ACC112 (cell line): ENCODE results near the gene FAM151B.

Source experiments
- H2AFZ ChIP-seq: fragments of 200-600 bp; sonication (generic); one replicate; pipeline ENCODE4 v1.6.0; 2017; ENCODE audit warnings: antibody characterized with exemption, low read length; ENCODE audit not compliant: unreplicated experiment
- H3K27ac ChIP-seq: fragments of 200-600 bp; sonication (generic); 2 replicates; pipeline ENCODE4 v1.5.1; 2014; ENCODE audit warnings: low read depth, mild to moderate bottlenecking, antibody characterized with exemption, low read length, moderate library complexity
- H3K27me3 ChIP-seq: fragments of 200-600 bp; sonication (generic); 2 replicates; pipeline ENCODE4 v1.6.1; 2014; ENCODE audit warnings: mild to moderate bottlenecking, antibody characterized with exemption, low read length, moderate library complexity, mixed read lengths; ENCODE audit not compliant: insufficient read depth
- H3K36me3 ChIP-seq: fragments of 200-600 bp; sonication (generic); 2 replicates; pipeline ENCODE4 v1.6.1; 2016; ENCODE audit warnings: mild to moderate bottlenecking, antibody characterized with exemption, low read length, moderate library complexity, mixed read lengths; ENCODE audit not compliant: insufficient read depth
- H3K4me1 ChIP-seq: fragments of 200-600 bp; sonication (generic); one replicate; pipeline ENCODE4 v1.6.1; 2016; ENCODE audit warnings: low read length, mixed read lengths; ENCODE audit not compliant: insufficient read depth, unreplicated experiment, control insufficient read depth
- H3K4me3 ChIP-seq: fragments of 200-600 bp; sonication (generic); 2 replicates; pipeline ENCODE4 v1.5.1; 2014; ENCODE audit warnings: mild to moderate bottlenecking, low read depth, low read length
- H3K79me2 ChIP-seq: fragments of 200-600 bp; sonication (generic); one replicate; pipeline ENCODE4 v1.6.0; 2016; ENCODE audit warnings: low read length; ENCODE audit not compliant: control insufficient read depth, unreplicated experiment, insufficient read depth

The FAM151B gene

GRCh38 chr5:80503641-80504040, 15.7 kb downstream of the FAM151B start:
- H2AFZ ChIP-seq, result no peak overlapping the region

GRCh38 chr5:80504833-80505232, 16.9 kb downstream of the FAM151B start:
- no peak overlapping the region for H3K27ac ChIP-seq
- no peak overlapping the region for H2AFZ ChIP-seq

More at GRCh38 chr5:80503641-80504040, 15.7 kb downstream of the FAM151B start:
- Histone ChIP-seq H3K27ac (no peak overlapping the region), H3K27me3 (no peaks in the 10 kb centered on the region), H3K4me3 (no peak overlapping the region), H3K79me2 (no peaks in the 10 kb centered on the region), H3K36me3 (no peaks in the 10 kb centered on the region), H3K4me1 (no peaks in the 10 kb centered on the region)

GRCh38 chr5:80507663-80508062, 19.8 kb downstream of the FAM151B start:
- Histone ChIP-seq H3K36me3 (no peaks in the 10 kb centered on the region), H2AFZ (no peak overlapping the region), H3K79me2 (no peaks in the 10 kb centered on the region), H3K27ac (no peak overlapping the region), H3K4me1 (no peaks in the 10 kb centered on the region), H3K27me3 (no peaks in the 10 kb centered on the region), H3K4me3 (no peak overlapping the region)

More at GRCh38 chr5:80504833-80505232, 16.9 kb downstream of the FAM151B start:
- Histone ChIP-seq H3K4me1 (no peaks in the 10 kb centered on the region), H3K36me3 (no peaks in the 10 kb centered on the region), H3K79me2 (no peaks in the 10 kb centered on the region), H3K4me3 (no peak overlapping the region), H3K27me3 (no peaks in the 10 kb centered on the region)

- H2AFZ ChIP-seq, result no peak overlapping the region
- H3K4me3 ChIP-seq, result no peak overlapping the region
- H3K4me1 ChIP-seq, result no peaks in the 10 kb centered on the region
- no peak overlapping the region for H3K27ac ChIP-seq
- H3K27me3 ChIP-seq, result no peaks in the 10 kb centered on the region
- no peaks in the 10 kb centered on the region for H3K36me3 ChIP-seq
- H3K79me2 ChIP-seq, result no peaks in the 10 kb centered on the region
Measured at GRCh38 chr5:80508844-80509243, 20.9 kb downstream of the FAM151B start.

- H3K27me3 ChIP-seq, result no peaks in the 10 kb centered on the region
Measured at GRCh38 chr5:80509362-80509761, 21.5 kb downstream of the FAM151B start.

GRCh38 chr5:80516826-80517225, 28.9 kb downstream of the FAM151B start:
- H3K27me3 ChIP-seq, result no peaks in the 10 kb centered on the region
- no peak overlapping the region for H3K4me3 ChIP-seq
- no peaks in the 10 kb centered on the region for H3K79me2 ChIP-seq
- no peaks in the 10 kb centered on the region for H3K36me3 ChIP-seq
- no peak overlapping the region; the same call in 1 of the 2 replicates for H3K27ac ChIP-seq
- peaks cover 3% of the 10 kb centered on the region for H3K4me1 ChIP-seq
- H2AFZ ChIP-seq, result no peak overlapping the region

More at GRCh38 chr5:80509362-80509761, 21.5 kb downstream of the FAM151B start:
- Histone ChIP-seq H3K79me2 (no peaks in the 10 kb centered on the region), H3K4me1 (no peaks in the 10 kb centered on the region), H3K4me3 (no peak overlapping the region), H3K27ac (no peak overlapping the region), H2AFZ (no peak overlapping the region), H3K36me3 (no peaks in the 10 kb centered on the region)

GRCh38 chr5:80540691-80541090, 52.8 kb downstream of the FAM151B start:
- H3K4me1 ChIP-seq, result peaks cover 7% of the 10 kb centered on the region
- H3K4me3 ChIP-seq, result no peak overlapping the region
- H3K36me3 ChIP-seq, result no peaks in the 10 kb centered on the region
- H2AFZ ChIP-seq, result no peak overlapping the region
- no peaks in the 10 kb centered on the region for H3K27me3 ChIP-seq
- no peak overlapping the region for H3K27ac ChIP-seq
- H3K79me2 ChIP-seq, result no peaks in the 10 kb centered on the region

- Histone ChIP-seq H3K27me3 (no peaks in the 10 kb centered on the region), H3K4me3 (no peak overlapping the region), H3K27ac (no peak overlapping the region), H3K36me3 (no peaks in the 10 kb centered on the region), H3K79me2 (no peaks in the 10 kb centered on the region), H2AFZ (no peak overlapping the region), H3K4me1 (peaks cover 7% of the 10 kb centered on the region)
Measured at GRCh38 chr5:80541392-80541791, 53.5 kb downstream of the FAM151B start.

GRCh38 chr5:80554646-80555045, 66.7 kb downstream of the FAM151B start:
- Histone ChIP-seq H3K4me3 (no peak overlapping the region), H3K27ac (no peak overlapping the region), H2AFZ (no peak overlapping the region), H3K4me1 (no peaks in the 10 kb centered on the region), H3K27me3 (peaks cover 64% of the 10 kb centered on the region), H3K36me3 (no peaks in the 10 kb centered on the region), H3K79me2 (no peaks in the 10 kb centered on the region)

GRCh38 chr5:80555099-80555498, 67.2 kb downstream of the FAM151B start:
- Histone ChIP-seq H3K4me3 (no peak overlapping the region), H3K79me2 (no peaks in the 10 kb centered on the region), H3K27me3 (peaks cover 68% of the 10 kb centered on the region), H3K27ac (no peak overlapping the region), H3K4me1 (no peaks in the 10 kb centered on the region), H2AFZ (no peak overlapping the region), H3K36me3 (no peaks in the 10 kb centered on the region)

- Histone ChIP-seq H3K79me2 (no peaks in the 10 kb centered on the region), H3K36me3 (no peaks in the 10 kb centered on the region), H2AFZ (no peak overlapping the region), H3K27me3 (peaks cover 68% of the 10 kb centered on the region), H3K4me3 (no peak overlapping the region), H3K4me1 (no peaks in the 10 kb centered on the region), H3K27ac (no peak overlapping the region)
Measured at GRCh38 chr5:80559244-80559643, 71.3 kb downstream of the FAM151B start.
